HCT116 (cell line): ENCODE measurements around the gene BTNL9.
"Not testable (repeated sequence)": the region's sequence is repeated elsewhere in the genome, so short reads cannot be mapped to it uniquely, and the experiment has no call there.

ENCODE experiments used
- POLR2A ChIP-seq: IDR thresholded peaks from 2 replicates; pipeline ENCODE4 v1.7.0; 2011; ENCODE audit warnings: borderline replicate concordance; ENCODE audit not compliant: insufficient read depth, insufficient read length; ENCODE audit errors: extremely low read depth
- TF ChIP-seq, protein P1 (sequence below), 3 experiments: fragments of 200-600 bp in 1 of 3; sonication (generic) in 1 of 3; IDR thresholded peaks in 2 of 3; conservative IDR thresholded peaks in 1 of 3; 2 replicates each; pipeline ENCODE4 v1.5.1; 2012 to 2017; ENCODE audit warnings: low read depth in 2 of 3, low read length in 2 of 3, antibody characterized with exemption in 1 of 3, borderline replicate concordance in 1 of 3, control low read depth in 1 of 3, mild to moderate bottlenecking in 1 of 3, mixed read lengths in 1 of 3, mixed run types in 1 of 3, moderate library complexity in 1 of 3; ENCODE audit not compliant: insufficient read depth in 1 of 3

DNA sequence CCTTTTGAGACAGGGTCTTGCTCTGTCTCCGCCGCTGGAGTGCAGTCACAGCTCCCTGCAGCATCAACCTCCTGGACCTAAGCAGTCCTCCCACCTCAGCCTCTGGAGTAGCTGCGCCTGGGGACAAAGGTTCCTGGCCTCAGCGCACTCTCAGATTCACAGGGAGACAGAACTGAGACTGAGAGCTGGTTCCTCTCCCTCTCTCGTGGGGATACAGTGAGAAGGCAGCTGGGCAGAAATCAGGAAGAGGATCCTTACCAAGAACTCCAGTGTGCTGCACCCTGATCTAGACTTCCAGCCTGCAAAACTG lies 64.1 kb downstream of the BTNL9 start:
- not testable (repeated sequence) for TF ChIP-seq POLR2A
- TF ChIP-seq, protein P1, sequence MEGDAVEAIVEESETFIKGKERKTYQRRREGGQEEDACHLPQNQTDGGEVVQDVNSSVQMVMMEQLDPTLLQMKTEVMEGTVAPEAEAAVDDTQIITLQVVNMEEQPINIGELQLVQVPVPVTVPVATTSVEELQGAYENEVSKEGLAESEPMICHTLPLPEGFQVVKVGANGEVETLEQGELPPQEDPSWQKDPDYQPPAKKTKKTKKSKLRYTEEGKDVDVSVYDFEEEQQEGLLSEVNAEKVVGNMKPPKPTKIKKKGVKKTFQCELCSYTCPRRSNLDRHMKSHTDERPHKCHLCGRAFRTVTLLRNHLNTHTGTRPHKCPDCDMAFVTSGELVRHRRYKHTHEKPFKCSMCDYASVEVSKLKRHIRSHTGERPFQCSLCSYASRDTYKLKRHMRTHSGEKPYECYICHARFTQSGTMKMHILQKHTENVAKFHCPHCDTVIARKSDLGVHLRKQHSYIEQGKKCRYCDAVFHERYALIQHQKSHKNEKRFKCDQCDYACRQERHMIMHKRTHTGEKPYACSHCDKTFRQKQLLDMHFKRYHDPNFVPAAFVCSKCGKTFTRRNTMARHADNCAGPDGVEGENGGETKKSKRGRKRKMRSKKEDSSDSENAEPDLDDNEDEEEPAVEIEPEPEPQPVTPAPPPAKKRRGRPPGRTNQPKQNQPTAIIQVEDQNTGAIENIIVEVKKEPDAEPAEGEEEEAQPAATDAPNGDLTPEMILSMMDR (IDR thresholded peaks at IDR 0.05 in 2 of 3, conservative IDR thresholded peaks at IDR 0.05 in 1 of 3; ENCODE audit: borderline replicate concordance in 1 of 3, insufficient read depth in 1 of 3, low read depth in 2 of 3, low read length in 2 of 3) = not testable (repeated sequence)
